T-helper 2 cell (primary cell): ENCODE data around the gene CLCA1.

Experiments used
- DNase-seq, 5 experiments: peaks; one replicate each; pipeline versions ENCODE4 v3.0.0 to v3.0.0-alpha.2; 2012 to 2022

The CLCA1 gene

GRCh38 chr1:86464819-86465218 lies 3.9 kb upstream of the CLCA1 start:
- DNase-seq: no peak

- DNase-seq: no peak
Measured at GRCh38 chr1:86466109-86466844, 2.5 kb upstream of the CLCA1 start.

- DNase-seq: no peak
Measured at GRCh38 chr1:86466986-86467385, 1.7 kb upstream of the CLCA1 start.

GRCh38 chr1:86470859-86471258 lies 2.1 kb downstream of the CLCA1 start:
- DNase-seq: no peak

GRCh38 chr1:86471291-86471690 lies 2.6 kb downstream of the CLCA1 start:
- DNase-seq: no peak

- DNase-seq: no peak
Measured at GRCh38 chr1:86472152-86472551, 3.4 kb downstream of the CLCA1 start.

GRCh38 chr1:86472767-86473166 lies 4.0 kb downstream of the CLCA1 start:
- no peak for DNase-seq

- DNase-seq: no peak
Measured at GRCh38 chr1:86477256-86477655, 8.5 kb downstream of the CLCA1 start.

GRCh38 chr1:86477682-86478081 lies 9.0 kb downstream of the CLCA1 start:
- no peak for DNase-seq

GRCh38 chr1:86478416-86479156 lies 9.9 kb downstream of the CLCA1 start:
- DNase-seq: no peak

- no peak for DNase-seq
Measured at GRCh38 chr1:86481966-86482365, 13.2 kb downstream of the CLCA1 start.

- DNase-seq: no peak
Measured at GRCh38 chr1:86487131-86487810, 18.5 kb downstream of the CLCA1 start.

GRCh38 chr1:86487811-86488141 lies 19.0 kb downstream of the CLCA1 start:
- no peak for DNase-seq

GRCh38 chr1:86489242-86489878 lies 20.6 kb downstream of the CLCA1 start:
- DNase-seq: no peak

- no peak for DNase-seq
Measured at GRCh38 chr1:86491171-86491950, 22.6 kb downstream of the CLCA1 start.

- no peak for DNase-seq
Measured at GRCh38 chr1:86498281-86498680, 29.6 kb downstream of the CLCA1 start.

GRCh38 chr1:86499987-86500593 lies 31.4 kb downstream of the CLCA1 start:
- DNase-seq: peak in 2 of 5 experiments; percentile 54

GRCh38 chr1:86500714-86501113 lies 32.0 kb downstream of the CLCA1 start:
- no peak for DNase-seq

- DNase-seq: peak in 4 of 5 experiments; percentile 4 to 70 (median 20)
Measured at GRCh38 chr1:86502125-86502646, 33.5 kb downstream of the CLCA1 start.

GRCh38 chr1:86502721-86503405 lies 34.1 kb downstream of the CLCA1 start:
- DNase-seq: no peak
